GM15510 (cell line): ENCODE data around the gene SNF8.

Experiments used
- POLR2A ChIP-seq: IDR thresholded peaks from 3 replicates; pipeline ENCODE4 v1.6.1; 2011; ENCODE audit warnings: borderline replicate concordance; ENCODE audit not compliant: insufficient read length; ENCODE audit errors: extremely low read depth

SNF8 gene

GRCh38 chr17:48944515-48945260, at the start of gene SNF8:
TSS of gene SNF8 (minus strand) at chr17:48944842. CDS start at chr17:48944734, 108 bp downstream.
- TF ChIP-seq POLR2A = peak; percentile 94

- no peak for TF ChIP-seq POLR2A
Observed at GRCh38 chr17:48993951-48994350, 49.3 kb upstream of the SNF8 start.

GRCh38 chr17:48993305-48993704, 48.7 kb upstream of the SNF8 start:
- TF ChIP-seq POLR2A = no peak

- TF ChIP-seq POLR2A = no peak
Observed at GRCh38 chr17:48992444-48992843, 47.8 kb upstream of the SNF8 start.

- no peak for TF ChIP-seq POLR2A
Observed at GRCh38 chr17:48990882-48991357, 46.3 kb upstream of the SNF8 start.

GRCh38 chr17:48989100-48989499, 44.5 kb upstream of the SNF8 start:
- no peak for TF ChIP-seq POLR2A

GRCh38 chr17:48985436-48986245, 41.0 kb upstream of the SNF8 start:
- no peak for TF ChIP-seq POLR2A

- TF ChIP-seq POLR2A = no peak
Observed at GRCh38 chr17:48981927-48982539, 37.4 kb upstream of the SNF8 start.

GRCh38 chr17:48973806-48974205, 29.2 kb upstream of the SNF8 start:
- TF ChIP-seq POLR2A = no peak

GRCh38 chr17:48972749-48973097, 28.1 kb upstream of the SNF8 start:
- TF ChIP-seq POLR2A = no peak

GRCh38 chr17:48970865-48971687, 26.4 kb upstream of the SNF8 start:
- no peak for TF ChIP-seq POLR2A

GRCh38 chr17:48970224-48970623, 25.6 kb upstream of the SNF8 start:
- no peak for TF ChIP-seq POLR2A

- no peak for TF ChIP-seq POLR2A
Observed at GRCh38 chr17:48961516-48962233, 17.0 kb upstream of the SNF8 start.

- no peak for TF ChIP-seq POLR2A
Observed at GRCh38 chr17:48960834-48961515, 16.3 kb upstream of the SNF8 start.

GRCh38 chr17:48954300-48954755, 9.7 kb upstream of the SNF8 start:
- no peak for TF ChIP-seq POLR2A
